Transverse colon (tissue), 3 donors: ENCODE measurements around the gene HSCB.

Source experiments
- CTCF ChIP-seq, 5 experiments: fragments of 200-600 bp in 3 of 5; fragments of 450-650 bp in 2 of 5; sonication (generic) in 3 of 5; IDR thresholded peaks; 1 replicate in 2 of 5; 2 replicates in 3 of 5; pipeline ENCODE4 v1.5.1; 2016 to 2017; ENCODE audit warnings: antibody characterized with exemption in 5 of 5, inconsistent platforms in 3 of 5, mild to moderate bottlenecking in 2 of 5, moderate library complexity in 1 of 5
- POLR2A ChIP-seq: fragments of 450-650 bp; IDR thresholded peaks from one replicate; pipeline ENCODE4 v1.6.1; 2016; ENCODE audit warnings: antibody characterized with exemption, mild to moderate bottlenecking, moderate library complexity

GRCh38 chr22:28710107-28710506 is 31.7 kb upstream of the HSCB start:
- TF ChIP-seq POLR2A: no peak
- TF ChIP-seq CTCF (IDR thresholded peaks at IDR 0.05): no peak
